HFF-Myc (cell line): Measurements from ENCODE around the gene AMY2A.
"Not testable (repeated sequence)": the region's sequence is repeated elsewhere in the genome, so short reads cannot be mapped to it uniquely, and the experiment has no call there.

ENCODE experiments used
- DNase-seq: peaks from one replicate; pipeline ENCODE4 v3.0.0-alpha.2; 2011; ENCODE audit warnings: low read depth; ENCODE audit errors: extremely low read depth
- H3K4me3 ChIP-seq: replicated peaks from 2 replicates; pipeline ENCODE4 v1.5.1; 2011; ENCODE audit warnings: low read depth, mild to moderate bottlenecking, control low read depth, low read length
- CTCF ChIP-seq: IDR thresholded peaks from 2 replicates; pipeline ENCODE4 v1.5.1; 2012; ENCODE audit warnings: mild to moderate bottlenecking, low read depth, low read length, control low read depth; ENCODE audit errors: missing control alignments

AMY2A gene

GRCh38 chr1:103616362-103616761, 865 bp upstream of the AMY2A start:
- no peak overlapping the region for H3K4me3 ChIP-seq
- TF ChIP-seq CTCF, result no peak
- no peak for DNase-seq

GRCh38 chr1:103627436-103627835, 10.2 kb downstream of the AMY2A start:
- not testable (repeated sequence) for H3K4me3 ChIP-seq, DNase-seq

- not testable (repeated sequence) for H3K4me3 ChIP-seq, DNase-seq
Measured at GRCh38 chr1:103641194-103641593, 24.0 kb downstream of the AMY2A start.

GRCh38 chr1:103643908-103644307, 26.7 kb downstream of the AMY2A start:
- not testable (repeated sequence) for DNase-seq, H3K4me3 ChIP-seq

- not testable (repeated sequence) for DNase-seq, H3K4me3 ChIP-seq
Measured at GRCh38 chr1:103650305-103650704, 33.1 kb downstream of the AMY2A start.

- DNase-seq, H3K4me3 ChIP-seq: not testable (repeated sequence)
Measured at GRCh38 chr1:103650889-103651288, 33.7 kb downstream of the AMY2A start.

- not testable (repeated sequence) for H3K4me3 ChIP-seq, DNase-seq
Measured at GRCh38 chr1:103654133-103654532, 36.9 kb downstream of the AMY2A start.

GRCh38 chr1:103655460-103655859, 38.2 kb downstream of the AMY2A start, which contains the start of gene AMY1A:
Gene AMY1A (plus strand): TSS chr1:103655760. CDS start chr1:103656331, 571 bp downstream.
- H3K4me3 ChIP-seq, DNase-seq: not testable (repeated sequence)
